GM19463 (cell line): ENCODE results near the gene ZBTB25.

Experiments
- ATAC-seq: cut with Tn5 transposase; IDR thresholded peaks from one replicate; pipeline ENCODE4 v1.9.1; 2021; ENCODE audit warnings: mild to moderate bottlenecking, moderate library complexity; ENCODE audit not compliant: unreplicated experiment

The ZBTB25 gene, protein sequence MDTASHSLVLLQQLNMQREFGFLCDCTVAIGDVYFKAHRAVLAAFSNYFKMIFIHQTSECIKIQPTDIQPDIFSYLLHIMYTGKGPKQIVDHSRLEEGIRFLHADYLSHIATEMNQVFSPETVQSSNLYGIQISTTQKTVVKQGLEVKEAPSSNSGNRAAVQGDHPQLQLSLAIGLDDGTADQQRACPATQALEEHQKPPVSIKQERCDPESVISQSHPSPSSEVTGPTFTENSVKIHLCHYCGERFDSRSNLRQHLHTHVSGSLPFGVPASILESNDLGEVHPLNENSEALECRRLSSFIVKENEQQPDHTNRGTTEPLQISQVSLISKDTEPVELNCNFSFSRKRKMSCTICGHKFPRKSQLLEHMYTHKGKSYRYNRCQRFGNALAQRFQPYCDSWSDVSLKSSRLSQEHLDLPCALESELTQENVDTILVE

DNA sequence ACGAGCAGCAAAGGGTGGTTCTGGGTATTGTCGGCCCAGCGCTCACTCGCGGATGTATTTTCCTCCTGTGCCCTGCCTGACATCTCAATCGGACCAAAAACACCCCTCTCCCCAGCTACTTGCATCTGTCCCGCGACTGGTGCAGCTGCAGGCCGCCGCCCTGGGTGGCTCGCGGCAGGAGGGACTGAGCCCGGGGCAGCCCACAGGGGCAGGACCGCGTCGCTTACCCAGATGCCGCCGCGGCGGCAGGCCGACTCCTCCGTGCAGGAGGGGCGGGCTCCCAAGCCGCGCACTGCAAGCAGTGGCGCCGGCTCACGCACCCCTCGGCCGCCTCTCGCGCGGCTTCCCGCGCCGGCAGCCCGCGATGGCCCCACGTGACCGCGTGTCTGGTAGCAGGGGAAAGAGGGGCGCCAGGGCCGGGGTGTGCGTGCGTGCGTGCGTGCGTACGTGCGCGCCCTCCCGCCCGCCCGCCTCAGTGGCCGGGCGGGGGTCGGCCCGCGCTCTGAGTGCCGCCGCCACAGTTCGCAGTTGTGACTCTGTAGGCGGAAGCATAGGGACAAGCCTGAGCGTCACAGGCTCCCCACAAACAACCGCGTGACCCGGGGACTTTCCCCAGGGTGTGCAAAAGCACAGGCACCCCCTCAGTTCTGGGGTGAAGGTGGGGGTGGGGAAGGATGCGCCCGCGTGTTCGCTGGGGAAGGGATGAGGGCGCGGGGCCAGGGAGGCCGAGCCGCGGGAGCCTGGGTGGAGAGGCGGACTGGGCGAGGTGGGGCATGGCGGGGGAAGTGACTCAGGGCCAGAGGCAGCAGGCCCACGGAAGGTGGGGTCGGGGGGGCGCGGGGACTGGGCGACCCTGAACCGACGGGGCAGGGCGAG, at the start of gene ZBTB25:
ZBTB25 (minus strand) TSS at position 405 of the 876 bp plus-strand sequence. CDS start 13,305 bp downstream, outside the sequence.
- ATAC-seq: peak; percentile 62

DNA sequence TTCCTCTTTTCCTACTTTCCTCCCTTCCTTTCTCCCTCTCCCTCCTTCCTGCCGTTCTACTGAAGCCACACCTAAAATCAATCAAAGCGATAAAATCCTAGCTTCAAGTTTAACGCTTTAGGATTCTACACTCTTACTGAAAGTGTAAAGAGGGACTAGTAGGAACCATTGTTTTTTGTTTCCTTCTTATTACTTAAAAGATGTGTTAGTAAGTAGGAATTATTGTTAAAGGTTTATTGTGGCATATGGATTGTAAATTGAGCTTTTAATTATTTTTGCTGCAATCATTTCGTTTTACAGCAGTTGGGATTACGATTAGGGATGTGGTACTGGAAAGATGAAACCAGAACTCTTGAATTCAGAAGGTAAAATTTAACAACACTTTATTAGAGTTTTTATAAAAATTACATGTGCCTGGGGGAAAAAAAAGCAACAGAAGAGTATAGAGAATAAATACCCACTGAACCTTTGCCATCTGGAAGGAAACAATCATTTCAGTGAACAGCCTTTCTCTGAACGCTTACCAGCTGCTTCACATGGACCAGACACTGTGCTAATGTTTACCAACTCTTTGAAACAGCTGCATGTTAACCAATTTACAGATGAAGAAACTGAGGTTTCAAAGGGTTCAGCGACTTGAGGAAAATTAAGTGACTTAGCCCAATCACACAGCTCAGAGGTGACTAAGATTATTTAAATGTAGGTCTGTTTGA, 47.1 kb upstream of the ZBTB25 start:
- no peak for ATAC-seq

- ATAC-seq: no peak
Measured at GRCh38 chr14:64549791-64550620, 46.4 kb upstream of the ZBTB25 start, which contains the start of gene PPP1R36. Gene PPP1R36, plus strand, starts transcription at chr14:64549961. Its CDS starts 37 bp downstream, at chr14:64549998.

GRCh38 chr14:64549016-64549415, 45.4 kb upstream of the ZBTB25 start:
- ATAC-seq: no peak

DNA sequence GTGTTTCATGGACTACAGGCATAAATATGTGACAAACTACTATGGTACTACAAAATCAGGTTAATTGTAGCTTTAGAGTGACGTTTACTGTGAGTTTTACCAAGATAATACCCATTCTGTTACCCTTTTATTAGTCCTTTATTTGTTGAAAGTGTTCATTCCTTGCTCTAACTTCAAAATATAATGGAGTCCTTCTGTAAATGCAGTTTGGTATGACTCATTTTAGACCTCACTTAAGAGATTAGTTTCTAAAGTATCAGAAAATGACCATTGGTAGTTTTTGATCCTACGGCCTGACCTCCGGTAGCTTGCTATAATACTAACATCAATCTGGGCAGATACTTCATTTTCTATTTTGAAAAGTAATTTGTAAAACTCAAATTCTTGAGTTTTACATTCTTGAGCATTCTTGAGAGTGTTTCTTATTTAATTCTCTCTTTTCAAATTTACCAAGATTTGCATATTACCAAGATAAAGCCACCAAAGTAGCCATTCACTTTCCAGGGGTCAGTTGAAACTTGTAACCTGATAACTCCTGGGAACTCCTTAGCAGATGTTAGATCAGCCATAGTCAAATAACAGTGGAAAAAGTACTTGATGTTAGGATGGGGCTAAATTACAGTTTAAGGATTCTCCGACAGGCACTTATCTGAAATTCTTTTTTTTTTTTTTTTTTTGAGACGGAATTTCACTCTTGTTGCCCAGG, 41.1 kb upstream of the ZBTB25 start:
- no peak for ATAC-seq

GRCh38 chr14:64542836-64543201, 39.2 kb upstream of the ZBTB25 start:
- no peak for ATAC-seq

- ATAC-seq: no peak
Measured at GRCh38 chr14:64541972-64542835, 38.6 kb upstream of the ZBTB25 start.

- ATAC-seq: no peak
Measured at GRCh38 chr14:64541261-64541971, 37.8 kb upstream of the ZBTB25 start.

DNA sequence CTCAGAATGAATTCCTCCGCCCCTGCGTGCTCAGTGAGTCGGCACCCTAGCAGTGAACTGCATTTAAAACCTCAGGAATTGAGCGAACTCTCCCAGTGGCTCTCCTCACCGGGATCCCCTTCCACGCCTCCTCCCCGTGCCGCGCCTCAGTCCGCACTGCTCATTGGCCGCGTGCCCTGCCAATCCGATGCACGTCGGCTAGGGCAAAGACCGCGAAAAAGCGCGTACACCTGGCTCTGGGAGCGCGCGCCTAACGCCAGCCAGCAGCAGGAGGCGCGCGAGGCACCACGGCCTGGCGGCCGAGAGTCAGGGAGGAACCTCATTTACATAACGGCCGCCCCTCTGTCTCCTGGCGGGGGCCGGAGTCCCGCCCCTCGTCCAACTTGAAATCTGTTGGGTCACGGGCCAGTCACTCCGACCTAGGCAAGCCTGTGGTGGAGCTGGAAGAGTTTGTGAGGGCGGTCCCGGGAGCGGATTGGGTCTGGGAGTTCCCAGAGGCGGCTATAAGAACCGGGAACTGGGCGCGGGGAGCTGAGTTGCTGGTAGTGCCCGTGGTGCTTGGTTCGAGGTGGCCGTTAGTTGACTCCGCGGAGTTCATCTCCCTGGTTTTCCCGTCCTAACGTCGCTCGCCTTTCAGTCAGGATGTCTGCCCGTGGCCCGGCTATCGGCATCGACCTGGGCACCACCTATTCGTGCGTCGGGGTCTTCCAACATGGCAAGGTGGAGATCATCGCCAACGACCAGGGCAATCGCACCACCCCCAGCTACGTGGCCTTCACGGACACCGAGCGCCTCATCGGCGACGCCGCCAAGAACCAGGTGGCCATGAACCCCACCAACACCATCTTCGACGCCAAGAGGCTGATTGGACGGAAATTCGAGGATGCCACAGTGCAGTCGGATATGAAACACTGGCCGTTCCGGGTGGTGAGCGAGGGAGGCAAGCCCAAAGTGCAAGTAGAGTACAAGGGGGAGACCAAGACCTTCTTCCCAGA, 36.9 kb upstream of the ZBTB25 start, which contains the start of gene HSPA2:
HSPA2 (plus strand) TSS at position 534 of the 995 bp plus-strand sequence; CDS start at position 643, 109 bp downstream.
- ATAC-seq: peak; percentile 95

- ATAC-seq: no peak
Measured at GRCh38 chr14:64536488-64537245, 33.0 kb upstream of the ZBTB25 start.

- ATAC-seq: no peak
Measured at GRCh38 chr14:64531567-64531966, 27.9 kb upstream of the ZBTB25 start.

DNA sequence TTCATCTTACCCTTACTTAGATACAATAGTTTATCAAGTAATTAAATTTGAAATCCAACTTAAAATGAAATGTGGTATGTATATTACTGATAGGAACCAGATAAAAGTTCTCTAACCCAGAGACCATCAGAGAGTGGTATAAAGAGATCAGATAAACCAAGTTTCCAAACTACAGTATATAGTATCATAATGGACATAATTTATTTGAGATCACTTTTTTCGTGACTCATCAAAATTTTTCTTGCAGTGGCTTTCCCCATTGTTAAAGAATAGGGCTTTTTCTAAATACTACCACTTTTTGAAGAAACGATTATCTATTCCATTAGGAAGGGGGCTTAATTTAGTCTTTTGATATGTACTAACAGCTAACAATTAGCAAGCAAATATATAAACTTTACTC, 21.7 kb upstream of the ZBTB25 start:
- no peak for ATAC-seq

DNA sequence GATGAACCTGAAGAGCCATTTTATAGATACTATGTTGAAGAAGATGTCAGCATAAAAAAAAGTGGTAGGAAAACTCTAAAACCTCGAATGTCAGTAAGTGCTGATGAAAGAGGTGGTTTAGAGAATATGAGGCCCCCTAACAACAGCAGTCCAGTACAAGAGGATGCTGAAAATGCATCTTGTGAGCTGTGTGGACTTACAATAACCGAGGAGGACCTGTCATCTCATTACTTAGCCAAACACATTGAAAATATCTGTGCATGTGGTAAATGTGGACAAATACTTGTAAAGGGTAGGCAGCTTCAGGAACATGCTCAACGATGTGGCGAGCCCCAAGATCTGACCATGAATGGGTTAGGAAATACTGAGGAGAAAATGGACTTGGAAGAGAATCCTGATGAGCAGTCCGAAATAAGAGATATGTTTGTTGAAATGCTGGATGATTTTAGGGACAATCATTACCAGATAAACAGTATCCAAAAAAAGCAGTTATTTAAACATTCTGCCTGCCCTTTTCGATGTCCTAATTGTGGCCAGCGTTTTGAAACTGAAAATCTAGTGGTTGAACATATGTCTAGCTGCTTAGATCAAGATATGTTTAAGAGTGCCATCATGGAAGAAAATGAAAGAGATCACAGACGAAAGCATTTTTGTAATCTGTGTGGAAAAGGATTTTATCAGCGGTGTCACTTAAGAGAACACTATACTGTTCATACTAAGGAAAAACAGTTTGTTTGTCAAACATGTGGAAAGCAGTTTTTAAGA, 19.1 kb upstream of the ZBTB25 start:
- ATAC-seq: no peak

DNA sequence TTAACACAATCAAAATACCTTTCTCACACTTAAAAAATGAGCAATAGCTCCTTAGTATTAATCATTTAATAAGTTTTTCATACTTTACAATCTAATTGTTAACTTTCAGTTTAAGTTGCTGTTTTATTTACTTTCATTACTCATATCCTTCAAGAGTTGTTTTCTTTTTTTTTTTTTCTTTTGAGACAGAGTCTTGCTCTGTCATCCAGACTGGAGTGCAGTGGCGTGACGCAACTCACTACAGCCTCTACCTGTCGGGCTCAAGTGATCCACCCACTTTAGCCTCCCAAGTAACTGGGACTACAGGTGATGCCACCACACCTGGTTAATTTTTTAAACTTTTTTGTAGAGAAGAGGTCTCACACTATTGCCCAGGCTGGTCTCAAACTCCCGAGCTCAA, 17.1 kb upstream of the ZBTB25 start:
- no peak for ATAC-seq

DNA sequence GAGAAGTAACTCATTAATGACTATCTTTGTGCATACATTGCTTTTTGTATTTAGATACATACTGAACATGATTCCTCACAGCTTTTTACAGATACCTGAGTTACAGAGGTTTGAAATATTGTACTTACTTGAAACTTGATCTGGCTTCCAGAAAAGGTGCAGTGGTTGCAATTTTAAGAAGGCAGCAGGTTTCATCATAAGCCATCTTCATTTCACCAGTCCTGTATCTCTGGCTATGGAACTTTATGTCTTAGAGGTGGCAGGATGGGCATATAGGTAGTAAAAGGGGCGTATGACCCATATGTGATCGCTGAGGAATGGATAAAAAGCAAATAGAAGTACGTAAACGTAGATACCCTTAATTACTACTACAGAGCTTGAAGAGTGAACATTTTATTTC, 14.6 kb upstream of the ZBTB25 start:
- no peak for ATAC-seq
